ENCODE measurements around the gene SUN5. TPM values are rescaled to one million over a fixed set of nuclear protein-coding genes. Genes with fewer than 3 reads are reported as not detected.

The SUN5 gene
- total RNA-seq, 1 donor from 2014 or later, result not detected

DNA sequence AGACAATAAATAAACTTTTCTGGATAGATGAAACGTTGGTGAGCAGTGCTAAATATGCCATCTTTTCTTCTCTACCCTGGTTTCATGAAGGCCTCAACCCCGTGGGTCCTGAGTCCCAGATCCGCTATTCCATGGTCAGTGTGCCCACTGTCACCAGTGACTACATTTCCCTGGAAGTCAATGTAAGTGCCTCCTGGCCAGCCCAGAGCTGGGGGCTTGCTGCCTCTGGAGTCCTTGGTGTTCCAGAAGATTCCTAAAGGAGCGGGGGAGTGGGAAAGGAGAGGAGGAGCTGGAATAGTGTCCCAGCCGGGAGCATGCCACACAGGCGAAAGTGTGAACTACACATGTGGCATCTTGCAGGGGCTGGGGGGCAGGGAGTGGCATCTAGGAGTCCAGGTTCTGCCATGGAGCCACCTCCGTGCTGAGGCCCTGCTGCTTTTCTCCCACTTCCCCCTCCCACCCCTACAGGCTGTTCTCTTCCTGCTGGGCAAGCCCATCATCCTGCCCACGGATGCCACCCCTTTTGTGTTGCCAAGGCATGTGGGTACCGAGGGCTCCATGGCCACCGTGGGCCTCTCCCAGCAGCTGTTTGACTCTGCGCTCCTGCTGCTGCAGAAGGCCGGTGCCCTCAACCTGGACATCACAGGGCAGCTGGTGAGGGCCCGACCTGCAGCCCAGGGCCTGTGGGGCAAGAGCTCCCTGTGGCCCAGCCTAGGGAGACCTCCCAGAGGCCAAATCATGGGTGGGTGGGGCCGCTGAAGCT is 14.1 kb upstream of the SUN5 start:
- Mint-ChIP-seq H3K27ac (no peak overlapping the region), H3K9me3 (ENCODE audit: low read depth) (no peaks in the 10 kb centered on the region), H3K4me1 (ENCODE audit: low read depth) (no peaks in the 10 kb centered on the region), H3K36me3 (ENCODE audit: insufficient read depth) (no peaks in the 10 kb centered on the region), H3K27me3 (peaks cover 35% of the 10 kb centered on the region), H3K4me3 (ENCODE audit: low read depth) (no peak overlapping the region)
- no peak for DNase-seq (ENCODE audit: low spot score, unreplicated experiment)
- TF ChIP-seq, protein P1, sequence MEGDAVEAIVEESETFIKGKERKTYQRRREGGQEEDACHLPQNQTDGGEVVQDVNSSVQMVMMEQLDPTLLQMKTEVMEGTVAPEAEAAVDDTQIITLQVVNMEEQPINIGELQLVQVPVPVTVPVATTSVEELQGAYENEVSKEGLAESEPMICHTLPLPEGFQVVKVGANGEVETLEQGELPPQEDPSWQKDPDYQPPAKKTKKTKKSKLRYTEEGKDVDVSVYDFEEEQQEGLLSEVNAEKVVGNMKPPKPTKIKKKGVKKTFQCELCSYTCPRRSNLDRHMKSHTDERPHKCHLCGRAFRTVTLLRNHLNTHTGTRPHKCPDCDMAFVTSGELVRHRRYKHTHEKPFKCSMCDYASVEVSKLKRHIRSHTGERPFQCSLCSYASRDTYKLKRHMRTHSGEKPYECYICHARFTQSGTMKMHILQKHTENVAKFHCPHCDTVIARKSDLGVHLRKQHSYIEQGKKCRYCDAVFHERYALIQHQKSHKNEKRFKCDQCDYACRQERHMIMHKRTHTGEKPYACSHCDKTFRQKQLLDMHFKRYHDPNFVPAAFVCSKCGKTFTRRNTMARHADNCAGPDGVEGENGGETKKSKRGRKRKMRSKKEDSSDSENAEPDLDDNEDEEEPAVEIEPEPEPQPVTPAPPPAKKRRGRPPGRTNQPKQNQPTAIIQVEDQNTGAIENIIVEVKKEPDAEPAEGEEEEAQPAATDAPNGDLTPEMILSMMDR (IDR thresholded peaks at IDR 0.05; ENCODE audit: unreplicated experiment), result no peak

DNA sequence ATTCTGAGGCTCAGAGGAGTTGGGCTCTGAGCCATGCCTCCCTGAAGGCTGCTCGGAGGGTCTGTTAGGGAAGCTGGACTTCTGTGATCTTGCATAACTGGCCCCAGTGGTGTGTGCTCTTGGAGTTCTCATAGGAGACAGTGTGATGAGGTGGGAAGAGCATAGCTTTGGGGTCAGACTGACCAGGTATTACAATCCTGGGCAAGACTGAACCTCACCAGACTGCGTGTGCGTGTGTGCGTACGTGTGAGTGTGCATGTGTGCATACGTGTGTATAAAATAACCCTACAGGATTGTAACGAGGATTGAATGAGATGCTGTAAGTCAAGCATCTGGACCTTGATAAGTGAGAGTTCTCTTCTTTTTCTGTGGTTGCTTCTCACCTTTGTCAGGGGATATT is 13.3 kb upstream of the SUN5 start:
- Mint-ChIP-seq H3K4me3 (ENCODE audit: low read depth) (no peak overlapping the region), H3K36me3 (ENCODE audit: insufficient read depth) (no peaks in the 10 kb centered on the region), H3K27ac (no peak overlapping the region)

GRCh38 chr20:33016581-33017109 is 12.4 kb upstream of the SUN5 start:
- peaks cover 44% of the 10 kb centered on the region for H3K27me3 Mint-ChIP-seq
- no peaks in the 10 kb centered on the region for H3K36me3 Mint-ChIP-seq (ENCODE audit: insufficient read depth)
- DNase-seq (ENCODE audit: low spot score, unreplicated experiment), result no peak
- TF ChIP-seq, protein P1 (IDR thresholded peaks at IDR 0.05; ENCODE audit: unreplicated experiment), result no peak
- H3K4me3 Mint-ChIP-seq (ENCODE audit: low read depth), result no peak overlapping the region
- no peaks in the 10 kb centered on the region for H3K9me3 Mint-ChIP-seq (ENCODE audit: low read depth)
- no peak overlapping the region for H3K27ac Mint-ChIP-seq
- no peaks in the 10 kb centered on the region for H3K4me1 Mint-ChIP-seq (ENCODE audit: low read depth)

More for the DNA sequence above, 13.3 kb upstream of the SUN5 start:
- Mint-ChIP-seq H3K27me3 (peaks cover 37% of the 10 kb centered on the region), H3K4me1 (ENCODE audit: low read depth) (no peaks in the 10 kb centered on the region), H3K9me3 (ENCODE audit: low read depth) (no peaks in the 10 kb centered on the region)
- TF ChIP-seq, protein P1 (IDR thresholded peaks at IDR 0.05; ENCODE audit: unreplicated experiment), result no peak
- DNase-seq (ENCODE audit: low spot score, unreplicated experiment), result no peak

GRCh38 chr20:33015700-33016580 is 11.7 kb upstream of the SUN5 start:
- H3K27ac Mint-ChIP-seq, result no peak overlapping the region
- H3K9me3 Mint-ChIP-seq (ENCODE audit: low read depth), result no peaks in the 10 kb centered on the region
- no peak for DNase-seq (ENCODE audit: low spot score, unreplicated experiment)
- no peak overlapping the region for H3K4me3 Mint-ChIP-seq (ENCODE audit: low read depth)
- no peaks in the 10 kb centered on the region for H3K36me3 Mint-ChIP-seq (ENCODE audit: insufficient read depth)
- peaks cover 47% of the 10 kb centered on the region for H3K27me3 Mint-ChIP-seq
- TF ChIP-seq, protein P1 (IDR thresholded peaks at IDR 0.05; ENCODE audit: unreplicated experiment), result no peak
- no peaks in the 10 kb centered on the region for H3K4me1 Mint-ChIP-seq (ENCODE audit: low read depth)

- Mint-ChIP-seq H3K27me3 (peaks cover 47% of the 10 kb centered on the region), H3K4me1 (ENCODE audit: low read depth) (no peaks in the 10 kb centered on the region), H3K4me3 (ENCODE audit: low read depth) (no peak overlapping the region), H3K9me3 (ENCODE audit: low read depth) (no peaks in the 10 kb centered on the region), H3K27ac (no peak overlapping the region), H3K36me3 (ENCODE audit: insufficient read depth) (no peaks in the 10 kb centered on the region)
- TF ChIP-seq, protein P1 (IDR thresholded peaks at IDR 0.05; ENCODE audit: unreplicated experiment), result no peak
- no peak for DNase-seq (ENCODE audit: low spot score, unreplicated experiment)
Measured at GRCh38 chr20:33015114-33015484, 10.9 kb upstream of the SUN5 start.
